NCI-H524 (cell line): ENCODE results near the gene UQCRC1.

Experiments used
- DNase-seq, 2 experiments: peaks; one replicate each; lab custom pipeline; 2025; lab: John Stamatoyannopoulos, UW

UQCRC1 gene

DNA sequence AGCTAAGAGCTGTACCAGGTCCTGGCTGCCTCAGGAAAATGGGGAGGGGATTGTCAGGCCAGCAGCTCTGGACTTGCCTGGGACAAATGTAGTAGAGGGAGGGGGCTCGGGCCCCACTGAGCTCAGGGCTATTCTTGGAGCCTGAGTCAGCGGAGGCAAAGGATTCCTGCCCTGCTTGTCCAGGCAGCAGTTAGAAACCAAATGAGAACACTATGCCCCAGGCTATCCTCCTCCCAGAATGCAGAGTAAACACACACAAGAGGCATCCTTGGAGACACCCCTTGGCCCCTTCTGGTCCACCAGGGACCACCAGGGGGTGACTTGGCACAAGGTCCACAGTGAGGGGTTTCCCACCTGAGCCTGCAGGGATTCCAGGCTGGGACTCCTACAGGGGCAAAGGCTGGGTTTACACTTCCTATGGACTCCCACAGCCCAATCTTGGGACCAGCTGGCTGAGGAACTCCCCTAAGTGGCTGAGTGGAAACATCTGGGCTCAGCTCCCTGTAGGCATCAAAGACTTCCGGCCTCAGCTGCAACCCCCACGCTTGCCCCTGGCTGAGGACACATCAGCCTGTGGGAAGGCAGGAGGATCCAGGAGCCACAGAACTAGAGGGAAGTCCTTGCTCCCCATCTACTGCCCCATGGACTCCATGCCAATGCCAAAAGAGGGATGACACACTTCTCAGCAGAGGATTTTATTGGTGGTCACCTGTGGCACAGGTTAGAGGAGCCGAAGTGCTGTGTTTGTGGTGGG, 10.9 kb downstream of the UQCRC1 start:
- DNase-seq = peak in 1 of 2 experiments; percentile 18

DNA sequence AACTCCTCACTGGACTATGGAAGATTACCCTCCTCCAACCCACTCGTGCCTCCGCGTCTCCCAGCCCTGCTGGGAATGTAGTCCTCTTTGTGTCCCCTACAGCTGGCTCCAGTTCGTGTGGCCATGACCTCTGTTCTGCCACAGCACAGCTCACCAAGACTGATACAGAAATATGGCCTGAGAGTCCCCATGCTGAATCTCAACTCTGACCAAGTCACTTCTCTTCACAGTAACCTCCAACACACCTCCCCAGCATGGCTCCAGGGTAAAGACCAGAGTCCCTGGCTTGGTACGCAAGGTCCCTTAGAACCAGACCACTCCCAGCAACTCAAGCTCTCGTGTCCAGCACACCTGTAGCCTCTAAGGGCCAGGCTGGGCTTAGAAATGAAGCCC, 12.0 kb downstream of the UQCRC1 start:
- DNase-seq = no peak

DNA sequence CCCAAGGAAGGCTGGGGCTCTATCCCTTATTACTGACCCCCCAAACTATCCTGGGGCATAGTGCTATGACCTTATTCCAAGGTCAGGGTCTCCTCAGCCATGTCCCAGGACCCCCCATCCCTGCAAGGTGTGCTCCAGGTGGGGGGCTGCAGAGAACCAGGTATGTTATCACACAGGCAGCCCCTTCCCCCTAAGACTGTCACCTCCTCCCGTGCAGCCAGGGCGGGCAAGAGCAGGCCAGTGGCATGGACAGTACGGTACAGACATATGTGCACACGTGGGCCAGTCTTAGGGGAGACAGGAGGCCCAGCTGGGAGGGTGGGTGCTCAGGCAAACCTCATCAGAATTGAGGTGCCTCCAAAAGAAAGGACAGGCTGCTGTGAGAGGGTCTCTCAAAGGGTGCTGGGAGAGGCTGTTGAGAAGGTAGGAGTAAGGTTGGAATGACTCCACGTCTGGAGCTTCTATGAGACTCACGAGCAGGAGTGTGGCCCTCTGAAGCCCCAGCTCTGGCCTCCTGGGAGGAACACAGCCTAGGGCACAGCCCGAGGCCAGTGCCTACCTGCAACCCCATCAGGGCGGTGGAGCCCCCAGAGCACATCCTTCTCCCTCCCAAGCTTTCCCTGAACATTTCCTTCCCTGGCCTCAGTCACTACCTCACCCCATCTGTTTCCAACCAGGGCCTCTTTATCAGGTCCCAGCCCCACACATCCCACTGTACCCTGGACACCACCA, 12.6 kb downstream of the UQCRC1 start:
- no peak for DNase-seq

DNA sequence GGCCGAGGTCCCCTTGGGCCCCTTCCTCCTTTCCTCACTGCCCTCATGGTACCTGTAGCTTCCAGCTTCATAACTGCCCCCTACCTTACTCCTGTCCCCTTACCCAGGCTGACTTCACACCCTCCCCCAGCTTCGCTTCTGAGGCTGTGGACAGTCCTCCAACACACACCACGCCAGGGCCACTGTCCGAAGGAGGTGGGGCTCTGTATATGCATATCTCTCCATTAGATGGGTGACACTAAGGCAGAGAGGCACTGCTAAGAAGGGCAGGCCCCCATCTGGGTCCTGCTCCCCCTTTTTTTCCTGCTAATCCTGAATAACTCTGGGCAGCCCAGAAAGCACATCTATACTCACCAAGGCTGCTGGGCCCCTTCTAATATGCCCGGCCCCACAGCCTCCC, 13.3 kb downstream of the UQCRC1 start:
- no peak for DNase-seq

DNA sequence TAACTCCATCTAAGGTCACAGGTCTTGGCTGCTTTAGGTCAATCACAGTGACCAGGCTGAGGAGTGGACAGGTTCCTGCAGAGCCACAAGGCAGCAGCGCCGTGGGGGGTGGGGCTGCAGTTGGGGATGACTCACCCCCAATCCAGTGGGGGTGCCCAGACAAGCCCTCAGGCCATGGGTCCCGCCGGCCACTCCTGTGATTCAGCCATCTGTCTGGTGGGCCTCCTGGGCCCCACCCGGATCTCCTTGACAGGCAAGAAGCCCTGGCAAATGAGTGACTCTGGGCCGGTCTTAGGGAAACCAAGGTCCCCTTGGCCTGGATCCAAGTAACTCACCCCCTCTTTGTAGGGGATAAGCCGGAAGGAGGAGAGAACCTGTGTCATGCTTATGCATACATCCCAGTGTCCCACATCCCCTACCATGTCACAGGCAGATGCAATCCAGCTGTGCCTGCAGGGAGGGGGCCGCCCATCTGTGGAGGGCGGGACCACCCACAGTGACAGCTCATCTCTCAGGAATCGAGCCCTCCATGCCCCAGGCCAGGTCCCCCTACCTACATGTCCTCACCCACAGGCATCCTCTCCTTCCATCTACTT, 13.8 kb downstream of the UQCRC1 start:
- peak in 1 of 2 experiments; percentile 47 for DNase-seq

DNA sequence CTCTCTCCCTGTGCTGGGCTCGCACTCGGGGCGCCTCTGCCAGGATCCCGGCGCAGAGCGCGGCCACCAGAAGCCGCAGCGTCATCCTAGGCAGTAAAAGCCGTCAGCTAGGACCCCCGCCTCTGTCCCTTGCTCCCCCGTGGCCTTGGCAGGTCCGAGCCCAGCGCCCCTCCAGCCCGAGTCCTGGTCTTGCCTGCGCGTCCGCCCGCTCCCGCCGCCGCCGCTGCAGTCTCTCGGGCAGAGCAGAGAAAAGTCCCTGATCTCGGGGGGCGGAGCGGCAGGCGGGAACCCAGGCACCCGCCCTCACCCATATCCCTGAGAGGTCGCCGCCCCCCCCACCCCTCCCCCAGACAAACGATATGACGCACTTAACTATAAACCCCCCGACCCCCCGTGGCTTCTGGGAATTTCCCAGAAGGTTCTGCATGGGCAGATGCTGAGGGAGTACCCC, 14.3 kb downstream of the UQCRC1 start, which contains the start of gene COL7A1:
TSS of gene COL7A1 (minus strand) at position 255 of the 451 bp plus-strand sequence. CDS start at position 85, 170 bp downstream.
- DNase-seq = no peak

DNA sequence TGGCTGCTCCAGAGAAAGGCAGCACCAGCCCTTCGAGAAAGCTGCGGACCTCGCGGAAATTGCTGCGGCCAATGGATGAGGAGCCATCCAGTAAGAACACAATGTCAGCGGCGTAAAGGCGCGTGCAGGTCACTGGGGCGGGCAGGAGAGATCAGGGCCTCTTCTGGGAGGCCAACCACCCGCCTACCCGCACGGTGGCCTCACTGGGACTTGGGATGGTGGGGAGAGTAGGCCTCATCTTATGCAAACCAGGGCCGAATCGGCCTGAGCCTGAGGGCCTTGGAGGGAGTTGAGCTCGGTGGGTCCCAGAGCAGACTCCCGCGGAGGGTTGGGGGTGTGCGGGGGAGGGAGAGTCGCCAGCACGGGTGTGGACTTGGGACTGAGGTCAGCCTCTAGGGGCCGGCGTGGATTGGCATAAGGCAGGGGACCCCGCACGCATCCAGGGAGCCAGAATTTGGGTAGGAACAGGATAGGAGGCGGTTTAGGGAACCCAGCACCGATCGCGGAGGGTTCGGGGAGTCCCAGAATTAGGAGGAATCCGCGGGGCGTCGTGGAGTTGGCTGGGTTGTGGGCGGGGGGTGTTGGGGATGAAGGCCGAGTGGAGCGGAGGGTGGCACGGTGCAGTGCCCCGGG, 14.9 kb downstream of the UQCRC1 start:
- no peak for DNase-seq

DNA sequence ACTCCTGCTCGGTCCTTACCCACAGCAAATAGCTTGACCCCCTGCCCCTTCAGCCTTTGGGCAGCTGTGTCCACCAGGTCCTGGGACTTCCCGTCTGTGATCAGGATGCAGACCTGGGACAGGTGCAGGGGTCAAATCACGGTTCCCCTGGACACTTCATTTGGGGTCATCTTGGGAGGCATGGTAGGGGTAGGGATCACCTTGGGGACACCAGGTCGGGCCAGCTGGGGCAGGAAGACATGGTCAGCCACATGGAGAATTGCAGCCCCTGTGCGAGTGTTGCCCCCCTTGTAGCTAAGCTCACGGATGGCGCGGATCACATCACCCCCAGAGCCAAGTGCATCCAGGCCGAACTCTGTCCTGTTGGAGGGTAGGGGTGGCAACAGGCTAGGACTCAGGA, 16.1 kb downstream of the UQCRC1 start:
- DNase-seq = no peak

DNA sequence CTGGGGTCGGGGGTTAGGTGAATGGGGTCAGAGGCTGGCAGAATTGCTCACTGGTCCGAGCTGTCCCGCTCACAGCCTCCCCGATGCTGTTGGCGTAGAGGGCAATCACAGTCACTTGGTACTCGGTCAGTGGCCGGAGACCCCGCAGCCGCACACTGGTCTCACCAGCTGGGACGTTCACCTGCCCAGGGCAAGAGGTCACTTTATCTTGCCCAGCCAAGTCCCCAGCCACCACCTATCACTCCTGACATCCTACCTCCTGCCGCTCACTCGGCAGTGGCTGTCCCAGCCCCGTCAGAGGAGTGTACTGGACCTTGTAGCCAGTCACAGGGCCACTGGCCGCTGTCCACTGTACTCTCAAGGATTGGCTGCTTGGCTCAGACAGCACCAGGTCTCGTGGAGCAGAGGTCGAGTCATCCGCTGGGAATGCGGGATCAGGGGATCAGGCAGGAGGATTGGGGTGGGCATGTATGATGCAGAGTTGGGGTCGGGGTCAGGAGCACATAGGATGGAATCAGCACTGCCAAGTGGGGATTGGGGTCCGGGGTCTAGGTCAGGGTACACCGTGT, 16.8 kb downstream of the UQCRC1 start:
- no peak for DNase-seq

DNA sequence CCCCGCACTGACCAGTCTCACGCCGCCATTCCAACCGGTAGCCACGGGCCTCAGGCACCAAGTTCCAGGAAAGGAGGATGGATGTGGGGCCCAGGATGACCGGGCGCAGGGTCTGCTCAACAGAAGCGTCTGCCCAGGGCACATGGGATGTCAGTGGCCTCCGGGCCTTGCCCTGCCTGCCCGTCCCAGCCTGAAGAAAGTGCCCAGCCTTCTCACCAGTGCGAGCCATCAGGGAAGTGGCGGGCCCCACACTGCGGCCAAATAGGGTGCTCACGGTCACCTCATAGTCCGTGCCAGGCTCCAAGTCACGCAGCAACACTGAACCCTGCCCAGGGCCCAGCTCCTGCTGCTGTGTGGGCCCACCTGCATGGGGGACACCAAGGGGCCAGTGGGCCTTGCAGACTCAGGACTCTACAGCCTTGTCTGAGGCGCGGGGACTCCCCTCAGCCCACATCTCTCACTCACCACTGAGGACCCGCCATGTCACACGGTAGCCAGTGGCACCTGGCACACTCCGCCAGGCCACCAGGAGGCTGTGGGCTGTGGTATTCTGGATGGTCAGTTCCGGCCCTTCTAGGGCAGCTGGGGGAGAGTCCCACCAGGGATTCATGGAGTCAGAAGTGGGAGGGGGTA, 17.4 kb downstream of the UQCRC1 start:
- no peak for DNase-seq

DNA sequence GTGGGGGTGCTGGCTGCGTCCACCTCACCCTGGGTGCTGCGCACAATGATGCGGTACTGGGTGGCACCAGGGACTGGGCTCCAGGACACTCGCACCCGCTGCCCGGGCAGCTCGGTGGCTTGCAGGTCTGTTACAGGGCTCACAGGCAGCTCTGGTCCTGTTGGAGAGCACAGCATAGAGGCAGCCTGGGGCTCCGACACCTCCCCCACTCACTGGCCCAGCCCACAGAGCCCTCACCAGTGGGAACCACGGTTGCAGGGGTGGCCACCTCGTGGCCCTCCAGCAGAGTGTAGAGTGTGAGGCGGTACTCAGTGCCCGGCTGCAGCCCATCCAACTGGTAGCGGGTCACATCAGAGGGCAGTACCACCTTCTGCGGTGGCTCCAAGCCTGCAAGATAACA, 18.0 kb downstream of the UQCRC1 start:
- DNase-seq = no peak

DNA sequence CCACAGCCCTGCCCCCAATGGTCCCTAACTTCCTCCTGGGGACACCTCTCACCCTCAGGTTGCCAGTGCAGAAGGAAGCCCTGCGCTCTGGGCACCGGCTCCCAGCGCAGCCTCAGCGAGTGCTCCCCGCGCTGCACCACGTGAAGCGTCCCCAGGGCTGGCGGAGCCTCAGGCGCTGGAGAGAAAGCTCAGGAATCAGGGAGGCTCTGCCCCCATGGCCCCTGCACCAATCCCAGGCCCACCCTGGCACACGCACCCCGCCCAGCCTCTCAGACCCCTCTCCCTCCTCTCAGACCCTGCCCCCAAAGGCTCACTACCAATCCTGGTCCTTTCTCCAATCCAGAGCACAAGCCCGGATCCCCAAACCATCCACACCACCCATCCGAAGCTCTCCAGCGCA, 21.2 kb downstream of the UQCRC1 start:
- no peak for DNase-seq

DNA sequence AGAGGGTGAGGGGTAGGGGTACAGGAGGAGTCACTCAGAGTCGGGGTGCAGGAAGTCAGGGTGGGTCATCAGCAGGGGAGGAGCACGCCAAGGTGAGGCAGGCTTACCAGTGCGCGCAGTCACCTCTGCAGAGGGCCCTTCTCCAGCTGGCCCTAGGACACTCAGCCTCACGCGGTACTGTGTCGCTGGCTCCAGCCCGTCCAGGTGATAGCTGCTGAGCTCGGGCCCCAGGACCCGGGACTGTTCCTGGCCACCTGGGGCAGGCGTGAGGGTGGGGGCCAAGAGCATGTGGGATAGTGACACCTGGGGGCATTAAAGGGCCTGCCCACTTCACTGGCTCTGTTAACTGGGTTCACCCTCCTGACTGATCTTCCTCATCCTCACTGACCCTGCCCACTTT, 21.8 kb downstream of the UQCRC1 start:
- DNase-seq = no peak

DNA sequence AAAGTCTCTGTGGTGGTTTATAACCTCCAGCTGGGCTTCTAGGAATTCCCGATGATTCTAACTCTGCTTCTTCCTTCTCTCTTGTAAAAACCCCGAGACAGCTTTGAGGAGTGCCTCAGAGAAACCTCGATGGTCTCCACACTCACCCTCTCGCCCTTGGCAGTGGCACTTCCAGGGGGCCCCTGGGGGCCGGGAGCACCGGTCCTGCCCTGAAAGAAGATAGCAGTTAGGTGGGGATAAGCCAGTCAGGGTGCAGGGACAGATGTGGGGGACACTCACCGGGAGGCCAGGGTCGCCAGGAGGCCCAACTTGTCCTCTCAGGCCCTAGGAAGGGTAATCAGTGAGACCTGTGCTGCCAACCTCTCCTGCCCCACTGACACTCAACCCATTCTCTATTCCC, 24.0 kb downstream of the UQCRC1 start:
- no peak for DNase-seq

DNA sequence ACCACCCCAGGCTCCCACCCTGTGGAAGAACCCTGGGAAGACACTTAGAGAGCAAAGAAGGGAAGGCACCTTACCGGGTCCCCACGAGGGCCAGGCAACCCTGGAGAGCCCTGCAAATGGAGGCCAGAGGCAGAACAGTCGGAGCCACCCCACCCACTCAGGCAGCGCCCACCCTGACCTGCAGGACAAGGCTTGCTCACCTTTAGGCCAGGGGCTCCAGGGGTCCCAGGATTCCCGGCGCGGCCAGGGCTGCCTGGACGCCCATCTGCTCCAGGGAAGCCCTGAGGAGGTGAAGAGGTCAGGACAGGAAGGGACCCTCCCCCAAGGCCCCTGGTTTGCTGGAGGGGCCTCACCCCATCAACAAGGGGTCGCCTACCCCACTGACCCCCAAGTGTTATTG, 24.6 kb downstream of the UQCRC1 start:
- no peak for DNase-seq

DNA sequence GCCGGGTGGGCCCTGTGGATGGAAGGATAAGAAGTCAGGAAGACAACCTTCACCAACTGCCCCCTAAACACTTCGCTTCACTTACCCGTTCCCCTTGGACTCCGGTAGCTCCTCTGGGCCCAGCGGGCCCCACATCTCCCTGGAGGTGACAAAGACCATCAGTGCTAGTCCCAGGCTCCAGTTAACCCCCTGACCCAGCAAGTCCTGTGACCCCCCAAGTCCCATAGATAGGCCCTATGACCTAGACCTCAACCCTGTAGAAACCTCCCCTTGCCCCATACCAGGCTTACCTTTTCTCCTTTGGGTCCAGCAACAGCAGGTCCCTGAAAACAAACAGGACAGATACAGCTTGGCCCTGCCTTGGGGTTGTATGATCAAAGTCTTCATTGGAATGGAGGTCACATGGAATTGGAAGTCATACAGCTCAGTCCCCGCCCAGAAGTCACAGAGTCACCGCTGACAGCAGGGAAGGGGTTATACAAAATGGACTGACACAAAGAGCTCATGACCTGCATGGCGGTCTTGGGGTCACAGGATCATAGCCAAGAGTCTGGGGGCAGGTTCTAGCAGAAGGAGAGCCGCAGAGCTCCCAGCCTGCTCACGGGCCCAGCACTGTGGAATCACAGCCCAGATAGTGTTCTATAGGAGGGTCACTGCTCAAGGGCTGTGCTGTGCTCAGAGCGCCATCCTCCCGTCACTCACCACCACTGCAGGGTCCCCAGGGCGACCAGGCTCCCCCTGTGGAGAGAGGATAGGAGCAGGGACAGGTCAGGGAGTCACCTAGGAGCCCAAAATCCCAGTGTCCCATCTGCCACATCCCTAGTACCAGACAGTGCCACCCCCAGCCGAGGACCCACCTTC, 27.6 kb downstream of the UQCRC1 start:
- no peak for DNase-seq

DNA sequence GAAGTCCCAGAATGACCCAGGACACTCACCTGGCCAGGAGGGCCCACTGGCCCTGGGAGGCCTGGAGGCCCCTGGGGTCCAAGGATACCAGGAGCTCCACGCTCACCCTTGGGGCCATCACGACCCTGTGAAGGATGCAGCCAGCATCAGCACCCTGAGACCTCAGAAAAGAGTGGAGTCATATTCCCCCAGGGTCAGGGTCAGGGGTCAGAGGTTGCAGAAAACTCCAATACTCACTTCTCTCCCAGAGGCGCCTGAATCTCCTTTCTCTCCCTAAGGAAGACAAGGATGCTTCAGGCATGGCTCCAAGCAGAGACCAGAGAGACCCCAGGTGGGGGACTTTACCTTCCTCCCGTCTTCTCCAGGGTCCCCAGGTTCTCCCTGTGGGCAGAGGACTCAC, 32.8 kb downstream of the UQCRC1 start:
- DNase-seq = no peak

DNA sequence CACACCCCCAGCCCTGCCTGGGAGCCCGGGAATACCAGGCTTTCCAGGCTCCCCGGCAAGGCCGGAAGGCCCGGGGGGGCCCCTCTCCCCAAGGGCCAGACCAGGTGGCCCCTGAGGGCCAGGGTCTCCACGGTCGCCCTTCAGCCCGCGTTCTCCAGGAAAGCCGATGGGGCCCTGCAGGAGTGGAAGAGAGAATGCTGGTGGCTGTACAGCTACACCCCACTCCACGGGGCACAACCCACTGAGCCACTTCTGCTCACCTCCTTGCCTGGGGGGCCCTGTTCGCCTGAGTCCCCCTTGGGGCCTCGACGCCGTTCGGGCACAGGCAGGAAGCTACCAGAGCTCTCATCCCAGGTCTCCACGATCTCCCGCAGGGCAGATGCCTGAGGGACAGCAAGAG, 34.1 kb downstream of the UQCRC1 start:
- DNase-seq = no peak

DNA sequence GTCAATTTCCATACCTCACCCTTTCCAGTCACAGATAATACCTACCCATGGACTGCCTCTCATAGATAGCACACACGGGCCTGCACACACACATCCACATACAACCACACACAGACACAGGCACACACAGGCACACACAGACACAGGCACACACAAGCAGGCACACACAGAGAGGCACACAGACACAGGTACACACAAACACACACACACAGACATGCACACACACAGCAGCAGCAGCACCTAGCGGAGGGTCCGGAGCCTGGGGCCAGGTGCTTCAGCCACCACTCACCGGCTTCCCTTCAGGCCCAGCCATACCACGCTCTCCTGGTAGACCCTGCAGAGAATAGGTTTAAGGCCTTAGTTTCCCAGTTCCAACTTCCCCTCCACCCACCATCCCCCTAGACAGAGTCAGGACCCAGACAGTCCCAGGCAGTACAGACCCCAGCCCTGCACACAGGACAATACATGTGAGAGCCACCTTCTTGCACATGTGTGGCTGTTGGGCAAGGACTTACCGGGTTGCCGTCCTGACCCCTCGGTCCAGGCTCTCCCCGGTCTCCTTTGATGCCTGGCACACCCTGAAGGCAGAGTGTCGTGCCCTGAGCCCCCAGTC, 35.4 kb downstream of the UQCRC1 start:
- no peak for DNase-seq

DNA sequence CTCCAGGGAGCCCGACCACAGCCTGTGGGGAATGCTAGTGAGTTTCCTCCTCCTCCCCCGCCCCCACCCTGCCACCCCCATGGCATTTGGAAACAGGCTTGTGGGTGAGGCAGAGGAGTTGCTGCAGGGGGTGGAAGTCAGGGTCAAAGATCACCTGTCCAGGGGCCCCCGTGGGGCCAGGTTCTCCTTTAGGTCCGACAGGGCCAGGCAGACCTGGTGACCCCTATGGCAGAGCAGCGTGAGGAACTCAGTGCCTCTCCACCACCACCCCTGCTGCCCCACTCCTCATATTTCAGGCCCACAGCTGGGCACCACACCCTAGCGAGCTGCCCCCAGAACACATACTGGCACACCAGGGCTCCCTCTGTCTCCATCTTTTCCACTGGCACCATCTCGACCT, 36.9 kb downstream of the UQCRC1 start:
- DNase-seq = no peak
